ENCODE results near the gene CYP2A6. TPM values are rescaled to one million over a fixed set of nuclear protein-coding genes. Genes with fewer than 3 reads are reported as not detected.
A peak's percentile ranks its signal among the peaks of the same experiment; 100 is the strongest.

The CYP2A6 gene
- polyA plus RNA-seq, 2 donors = not detected

DNA sequence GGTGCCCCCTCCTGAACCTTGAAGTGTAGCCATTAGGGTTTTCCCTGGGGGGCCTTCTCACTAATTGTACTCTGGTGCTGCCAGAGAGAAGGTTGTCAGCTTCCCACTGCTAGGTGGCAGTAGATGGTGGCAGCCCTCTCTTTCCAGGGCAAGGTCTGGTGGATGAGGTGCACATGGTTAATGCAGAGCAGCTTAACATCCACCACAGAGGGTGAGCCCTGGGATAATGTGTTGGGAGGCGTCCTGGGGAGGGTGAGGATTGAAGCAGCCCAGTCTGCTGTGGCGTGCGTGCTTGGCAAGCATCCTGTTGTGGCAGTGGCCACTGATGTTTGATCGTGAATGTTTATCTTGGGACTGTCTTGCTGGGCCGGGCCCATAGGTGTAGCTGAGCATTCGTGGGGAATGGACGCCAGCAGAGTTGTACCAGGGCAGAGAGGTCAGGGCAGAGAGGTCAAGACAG lies 45.4 kb downstream of the CYP2A6 start:
- Histone ChIP-seq H3K27ac (ENCODE audit: low read depth in 2 of 2, low read length in 1 of 2) (peak overlapping the region; percentile 45 to 62), H3K9me3 (ENCODE audit: control insufficient read depth in 2 of 2, insufficient read depth in 1 of 2, low read depth in 1 of 2, low read length in 1 of 2) (no peaks in the 10 kb centered on the region), H3K4me1 (ENCODE audit: control insufficient read depth in 2 of 2, insufficient read depth in 2 of 2, low read length in 1 of 2) (peaks cover 27 to 55% of the 10 kb centered on the region in 2 donors), H3K27me3 (ENCODE audit: control insufficient read depth in 1 of 2, insufficient read depth in 2 of 2, low read length in 2 of 2) (no peaks in the 10 kb centered on the region), H3K4me3 (ENCODE audit: low read depth in 1 of 2, low read length in 2 of 2) (no peak overlapping the region), H3K36me3 (ENCODE audit: control insufficient read depth in 2 of 2, insufficient read depth in 2 of 2, low read length in 1 of 2) (peaks cover 0 to 50% of the 10 kb centered on the region in 2 donors)
- WGBS, 2 donors = 39 to 58% methylated on average over 7 of the region's 7 CpGs

- Histone ChIP-seq H3K27ac (ENCODE audit: low read depth in 2 of 2, low read length in 1 of 2) (peak overlapping the region; percentile 69), H3K4me1 (ENCODE audit: control insufficient read depth in 2 of 2, insufficient read depth in 2 of 2, low read length in 1 of 2) (peaks cover 27 to 51% of the 10 kb centered on the region in 2 donors), H3K36me3 (ENCODE audit: control insufficient read depth in 2 of 2, insufficient read depth in 2 of 2, low read length in 1 of 2) (peaks cover 0 to 44% of the 10 kb centered on the region in 2 donors), H3K4me3 (ENCODE audit: low read depth in 1 of 2, low read length in 2 of 2) (no peak overlapping the region), H3K9me3 (ENCODE audit: control insufficient read depth in 2 of 2, insufficient read depth in 1 of 2, low read depth in 1 of 2, low read length in 1 of 2) (no peaks in the 10 kb centered on the region), H3K27me3 (ENCODE audit: control insufficient read depth in 1 of 2, insufficient read depth in 2 of 2, low read length in 2 of 2) (no peaks in the 10 kb centered on the region)
- WGBS, 2 donors = 66 to 69% methylated on average over 6 of the region's 6 CpGs
These were observed 46.1 kb downstream of the CYP2A6 start for GRCh38 chr19:40803857-40804782.

DNA sequence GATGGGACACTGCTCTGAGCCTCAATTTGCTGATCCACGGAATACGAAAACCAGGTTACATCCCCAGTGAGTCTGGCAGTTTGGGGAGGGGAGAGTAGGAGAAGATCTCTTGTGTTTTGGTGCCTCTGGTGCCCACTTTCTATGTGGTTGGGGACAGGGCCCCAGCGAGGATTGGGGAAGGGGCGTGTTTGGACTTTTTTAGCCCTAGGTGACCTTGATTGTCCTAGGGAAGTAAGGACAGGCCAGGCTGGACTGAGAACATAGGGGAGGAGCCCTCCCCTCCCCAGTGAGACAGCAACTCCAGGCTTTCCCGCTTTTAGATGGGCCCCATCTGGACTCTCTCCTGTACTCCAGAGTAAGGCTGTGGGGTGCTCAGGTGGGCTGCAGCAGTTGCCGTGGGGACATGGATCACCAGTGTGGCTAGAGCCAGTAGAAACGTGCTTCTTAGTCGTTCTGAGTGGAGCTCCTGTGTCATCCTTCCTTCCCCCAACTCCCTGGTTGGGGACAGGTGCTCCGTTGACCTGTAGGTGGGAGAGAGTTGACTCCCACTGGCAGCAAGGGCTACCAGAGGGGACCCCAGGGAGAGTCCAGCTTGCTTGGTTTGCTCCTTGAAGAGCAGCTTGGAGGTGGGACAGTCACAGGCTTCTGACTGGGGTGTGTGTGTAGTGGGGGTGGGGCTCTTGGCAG lies 46.9 kb downstream of the CYP2A6 start:
- H3K4me3 ChIP-seq (ENCODE audit: low read depth in 1 of 2, low read length in 2 of 2) = peak overlapping the region in 1 of 2 donors; percentile 13
- WGBS, 2 donors = 40 to 47% methylated on average over 9 of the region's 9 CpGs
- no peaks in the 10 kb centered on the region for H3K9me3 ChIP-seq (ENCODE audit: control insufficient read depth in 2 of 2, insufficient read depth in 1 of 2, low read depth in 1 of 2, low read length in 1 of 2)
- H3K4me1 ChIP-seq (ENCODE audit: control insufficient read depth in 2 of 2, insufficient read depth in 2 of 2, low read length in 1 of 2) = peaks cover 27 to 51% of the 10 kb centered on the region in 2 donors
- peaks cover 0 to 38% of the 10 kb centered on the region in 2 donors for H3K36me3 ChIP-seq (ENCODE audit: control insufficient read depth in 2 of 2, insufficient read depth in 2 of 2, low read length in 1 of 2)
- no peaks in the 10 kb centered on the region for H3K27me3 ChIP-seq (ENCODE audit: control insufficient read depth in 1 of 2, insufficient read depth in 2 of 2, low read length in 2 of 2)
- H3K27ac ChIP-seq (ENCODE audit: low read depth in 2 of 2, low read length in 1 of 2) = peak overlapping the region; percentile 69

DNA sequence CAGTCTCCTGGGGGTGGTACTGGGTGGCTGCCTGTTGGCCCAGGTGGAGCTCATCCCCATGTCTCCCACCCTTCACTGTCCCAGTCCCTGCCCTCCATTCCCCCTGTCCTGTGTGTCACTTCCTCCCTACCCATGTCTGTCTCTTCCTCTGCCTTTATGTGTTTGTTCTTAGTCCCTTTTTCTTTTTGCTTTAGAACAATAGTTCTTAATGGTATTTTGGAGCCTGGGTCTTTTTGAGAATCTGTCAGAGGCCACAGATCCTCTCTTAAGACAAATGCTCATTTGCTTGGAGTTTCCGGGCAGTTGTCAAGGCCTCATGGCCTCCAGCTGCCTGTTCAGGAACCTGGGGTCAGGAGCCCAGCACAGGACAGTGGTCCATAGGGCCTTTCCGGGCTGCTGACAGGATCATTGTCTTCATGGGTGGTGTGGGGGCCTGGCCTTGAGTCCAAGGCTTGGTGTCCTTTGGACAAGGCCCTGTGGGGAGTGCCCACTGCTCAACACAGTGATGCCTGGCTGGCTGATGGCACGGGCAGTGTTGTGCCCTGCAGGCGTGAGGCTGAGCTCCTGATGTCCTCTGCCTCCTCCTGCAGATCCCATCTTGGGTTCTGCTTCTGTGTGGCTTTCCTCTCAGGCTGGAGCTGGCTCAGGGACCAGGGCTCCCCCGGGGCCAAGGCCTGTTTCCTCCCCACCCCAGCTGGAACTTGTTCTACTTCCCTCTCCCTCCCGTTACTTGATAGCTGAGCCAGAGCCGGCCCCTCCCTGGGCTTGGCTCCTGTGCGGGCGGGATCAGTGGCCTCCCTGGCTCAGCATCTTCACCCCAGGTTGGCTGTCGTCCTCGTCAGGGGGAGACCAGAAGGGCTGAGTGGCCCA lies 47.7 kb downstream of the CYP2A6 start:
- Histone ChIP-seq H3K27ac (ENCODE audit: low read depth in 2 of 2, low read length in 1 of 2) (peak overlapping the region; percentile 69), H3K9me3 (ENCODE audit: control insufficient read depth in 2 of 2, insufficient read depth in 1 of 2, low read depth in 1 of 2, low read length in 1 of 2) (no peaks in the 10 kb centered on the region), H3K4me1 (ENCODE audit: control insufficient read depth in 2 of 2, insufficient read depth in 2 of 2, low read length in 1 of 2) (peaks cover 24 to 53% of the 10 kb centered on the region in 2 donors), H3K36me3 (ENCODE audit: control insufficient read depth in 2 of 2, insufficient read depth in 2 of 2, low read length in 1 of 2) (peaks cover 0 to 30% of the 10 kb centered on the region in 2 donors), H3K27me3 (ENCODE audit: control insufficient read depth in 1 of 2, insufficient read depth in 2 of 2, low read length in 2 of 2) (no peaks in the 10 kb centered on the region), H3K4me3 (ENCODE audit: low read depth in 1 of 2, low read length in 2 of 2) (peak overlapping the region; percentile 13 to 23)
- 14 to 17% methylated on average over 11 of the region's 11 CpGs for WGBS, 2 donors

- 48 to 49% methylated on average over 12 to 13 of the region's 13 CpGs for WGBS, 2 donors
- Histone ChIP-seq H3K27ac (ENCODE audit: low read depth in 2 of 2, low read length in 1 of 2) (peak overlapping the region; percentile 54 to 69), H3K9me3 (ENCODE audit: control insufficient read depth in 2 of 2, insufficient read depth in 1 of 2, low read depth in 1 of 2, low read length in 1 of 2) (no peaks in the 10 kb centered on the region), H3K4me1 (ENCODE audit: control insufficient read depth in 2 of 2, insufficient read depth in 2 of 2, low read length in 1 of 2) (peaks cover 22 to 51% of the 10 kb centered on the region in 2 donors), H3K36me3 (ENCODE audit: control insufficient read depth in 2 of 2, insufficient read depth in 2 of 2, low read length in 1 of 2) (peaks cover 0 to 24% of the 10 kb centered on the region in 2 donors), H3K27me3 (ENCODE audit: control insufficient read depth in 1 of 2, insufficient read depth in 2 of 2, low read length in 2 of 2) (no peaks in the 10 kb centered on the region), H3K4me3 (ENCODE audit: low read depth in 1 of 2, low read length in 2 of 2) (peak overlapping the region in 1 of 2 donors; percentile 23)
These were observed 48.6 kb downstream of the CYP2A6 start for GRCh38 chr19:40801426-40802299.

- peaks cover 0 to 24% of the 10 kb centered on the region in 2 donors for H3K36me3 ChIP-seq (ENCODE audit: control insufficient read depth in 2 of 2, insufficient read depth in 2 of 2, low read length in 1 of 2)
- peak overlapping the region; percentile 8 to 26 for H3K27ac ChIP-seq (ENCODE audit: low read depth in 2 of 2, low read length in 1 of 2)
- no peaks in the 10 kb centered on the region for H3K27me3 ChIP-seq (ENCODE audit: control insufficient read depth in 1 of 2, insufficient read depth in 2 of 2, low read length in 2 of 2)
These were observed 49.3 kb downstream of the CYP2A6 start for GRCh38 chr19:40800997-40801377.

GRCh38 chr19:40800339-40800996 lies 49.8 kb downstream of the CYP2A6 start:
- WGBS, 2 donors = 51 to 56% methylated on average over 24 to 27 of the region's 27 CpGs
- Histone ChIP-seq H3K27ac (ENCODE audit: low read depth in 2 of 2, low read length in 1 of 2) (peak overlapping the region; percentile 89 to 94), H3K4me1 (ENCODE audit: control insufficient read depth in 2 of 2, insufficient read depth in 2 of 2, low read length in 1 of 2) (peaks cover 20 to 47% of the 10 kb centered on the region in 2 donors)

More at GRCh38 chr19:40800997-40801377, 49.3 kb downstream of the CYP2A6 start:
- 82 to 86% methylated on average over 22 to 27 of the region's 27 CpGs for WGBS, 2 donors
- Histone ChIP-seq H3K4me3 (ENCODE audit: low read depth in 1 of 2, low read length in 2 of 2) (peak overlapping the region in 1 of 2 donors; percentile 78), H3K9me3 (ENCODE audit: control insufficient read depth in 2 of 2, insufficient read depth in 1 of 2, low read depth in 1 of 2, low read length in 1 of 2) (no peaks in the 10 kb centered on the region), H3K4me1 (ENCODE audit: control insufficient read depth in 2 of 2, insufficient read depth in 2 of 2, low read length in 1 of 2) (peaks cover 20 to 47% of the 10 kb centered on the region in 2 donors)

More at GRCh38 chr19:40800339-40800996, 49.8 kb downstream of the CYP2A6 start:
- Histone ChIP-seq H3K36me3 (ENCODE audit: control insufficient read depth in 2 of 2, insufficient read depth in 2 of 2, low read length in 1 of 2) (peaks cover 0 to 24% of the 10 kb centered on the region in 2 donors), H3K9me3 (ENCODE audit: control insufficient read depth in 2 of 2, insufficient read depth in 1 of 2, low read depth in 1 of 2, low read length in 1 of 2) (no peaks in the 10 kb centered on the region), H3K27me3 (ENCODE audit: control insufficient read depth in 1 of 2, insufficient read depth in 2 of 2, low read length in 2 of 2) (no peaks in the 10 kb centered on the region), H3K4me3 (ENCODE audit: low read depth in 1 of 2, low read length in 2 of 2) (peak overlapping the region; percentile 74 to 78)
